Nephron (organoid): ENCODE measurements around the gene ZBTB16.

Source experiments
- H3K27ac Mint-ChIP-seq, 3 experiments: 2 replicates each; pipeline ENCODE4 v1.8.0; 2020; ENCODE audit warnings: mixed read lengths in 3 of 3, mild to moderate bottlenecking in 2 of 3, moderate library complexity in 1 of 3
- H3K27me3 Mint-ChIP-seq: 2 replicates; pipeline ENCODE4 v1.8.0; 2021; ENCODE audit warnings: low read depth, mild to moderate bottlenecking, moderate library complexity, mixed read lengths
- H3K36me3 Mint-ChIP-seq: 2 replicates; pipeline ENCODE4 v1.8.0; 2020; ENCODE audit warnings: low read depth, mixed read lengths
- H3K4me1 Mint-ChIP-seq: 2 replicates; pipeline ENCODE4 v1.8.0; 2020; ENCODE audit warnings: mixed read lengths
- H3K4me3 Mint-ChIP-seq, 3 experiments: 2 replicates each; pipeline ENCODE4 v1.8.0; 2020; ENCODE audit warnings: mild to moderate bottlenecking in 3 of 3, mixed read lengths in 3 of 3, moderate library complexity in 2 of 3
- H3K9me3 Mint-ChIP-seq: 2 replicates; pipeline ENCODE4 v1.8.0; 2020; ENCODE audit warnings: mixed read lengths
- CTCF ChIP-seq, 3 experiments: fragments of 200-600 bp; sonication (generic); IDR thresholded peaks; one replicate each; pipeline ENCODE4 v1.5.0; 2021; ENCODE audit warnings: antibody characterized with exemption in 3 of 3; ENCODE audit not compliant: unreplicated experiment in 3 of 3

ZBTB16 gene

GRCh38 chr11:114215428-114215827 lies 155.9 kb downstream of the ZBTB16 start:
- no peak for TF ChIP-seq CTCF (IDR thresholded peaks at IDR 0.05; ENCODE audit: unreplicated experiment in 3 of 3)
- Mint-ChIP-seq H3K9me3 (no peaks in the 10 kb centered on the region), H3K4me3 (no peak overlapping the region), H3K4me1 (peaks cover 13% of the 10 kb centered on the region), H3K27ac (no peak overlapping the region), H3K27me3 (peaks cover 39% of the 10 kb centered on the region), H3K36me3 (no peaks in the 10 kb centered on the region)

GRCh38 chr11:114215871-114216795 lies 156.6 kb downstream of the ZBTB16 start:
- Mint-ChIP-seq H3K27me3 (peaks cover 37% of the 10 kb centered on the region), H3K4me1 (peaks cover 10% of the 10 kb centered on the region), H3K4me3 (no peak overlapping the region), H3K9me3 (no peaks in the 10 kb centered on the region), H3K36me3 (no peaks in the 10 kb centered on the region), H3K27ac (no peak overlapping the region)
- no peak for TF ChIP-seq CTCF (IDR thresholded peaks at IDR 0.05; ENCODE audit: unreplicated experiment in 3 of 3)

- Mint-ChIP-seq H3K4me3 (no peak overlapping the region), H3K9me3 (no peaks in the 10 kb centered on the region), H3K4me1 (peaks cover 4% of the 10 kb centered on the region), H3K36me3 (no peaks in the 10 kb centered on the region), H3K27me3 (peaks cover 33% of the 10 kb centered on the region), H3K27ac (no peak overlapping the region)
- TF ChIP-seq CTCF (IDR thresholded peaks at IDR 0.05; ENCODE audit: unreplicated experiment in 3 of 3), result no peak
Observed at GRCh38 chr11:114216796-114217180, 157.3 kb downstream of the ZBTB16 start.

- peaks cover 4% of the 10 kb centered on the region for H3K4me1 Mint-ChIP-seq
- H3K27ac Mint-ChIP-seq, result no peak overlapping the region
- no peak for TF ChIP-seq CTCF (IDR thresholded peaks at IDR 0.05; ENCODE audit: unreplicated experiment in 3 of 3)
- H3K4me3 Mint-ChIP-seq, result no peak overlapping the region
- H3K27me3 Mint-ChIP-seq, result peaks cover 35% of the 10 kb centered on the region
- H3K9me3 Mint-ChIP-seq, result no peaks in the 10 kb centered on the region
- H3K36me3 Mint-ChIP-seq, result no peaks in the 10 kb centered on the region
Observed at GRCh38 chr11:114218508-114218907, 159.0 kb downstream of the ZBTB16 start.

- peaks cover 4% of the 10 kb centered on the region for H3K4me1 Mint-ChIP-seq
- H3K27me3 Mint-ChIP-seq, result peaks cover 30% of the 10 kb centered on the region
- H3K4me3 Mint-ChIP-seq, result no peak overlapping the region
- H3K9me3 Mint-ChIP-seq, result no peaks in the 10 kb centered on the region
- no peaks in the 10 kb centered on the region for H3K36me3 Mint-ChIP-seq
- H3K27ac Mint-ChIP-seq, result no peak overlapping the region
- TF ChIP-seq CTCF (IDR thresholded peaks at IDR 0.05; ENCODE audit: unreplicated experiment in 3 of 3), result no peak
Observed at GRCh38 chr11:114219559-114220349, 160.2 kb downstream of the ZBTB16 start.
